Testis (tissue), 3 donors: ENCODE results near the gene NOSIP. TPM values are rescaled to one million over a fixed set of nuclear protein-coding genes. Genes with fewer than 3 reads are reported as not detected.
A peak's percentile ranks its signal among the peaks of the same experiment; 100 is the strongest.

Source experiments
- DNase-seq: peaks from one replicate; pipeline ENCODE4 v3.0.0-alpha.2; 2019
- H3K27ac ChIP-seq, 2 donors: fragments of 200-600 bp; sonication (generic); one replicate each; pipeline ENCODE4 v1.5.1; 2019
- H3K27me3 ChIP-seq: fragments of 200-600 bp; sonication (generic); one replicate; pipeline ENCODE4 v1.5.1; 2019
- H3K36me3 ChIP-seq: fragments of 200-600 bp; sonication (generic); one replicate; pipeline ENCODE4 v1.5.1; 2017; ENCODE audit warnings: low read depth; ENCODE audit errors: missing control alignments
- H3K4me1 ChIP-seq: fragments of 200-600 bp; sonication (generic); one replicate; pipeline ENCODE4 v1.5.1; 2019
- H3K4me3 ChIP-seq, 2 donors: fragments of 200-600 bp; sonication (generic); one replicate each; pipeline ENCODE4 v1.5.1; 2017 to 2019
- H3K9me3 ChIP-seq: fragments of 200-600 bp; sonication (generic); one replicate; pipeline ENCODE4 v1.5.1; 2017
- CTCF ChIP-seq, 3 experiments: fragments of 450-650 bp in 2 of 3; fragments of 200-600 bp in 1 of 3; sonication (generic) in 1 of 3; IDR thresholded peaks; one replicate each; pipeline ENCODE4 v1.5.1; 2016 to 2019; ENCODE audit warnings: antibody characterized with exemption in 3 of 3, mild to moderate bottlenecking in 2 of 3, moderate library complexity in 1 of 3
- POLR2A ChIP-seq: fragments of 450-650 bp; IDR thresholded peaks from one replicate; pipeline ENCODE4 v1.6.1; 2017; ENCODE audit warnings: antibody characterized with exemption, mild to moderate bottlenecking, moderate library complexity
- WGBS, 2 donors: methylation state at CpG; one replicate each; pipeline ENCODE4 v1.1.5; 2018; 5-methylcytosine and 5-hydroxymethylcytosine counted together
- intact Hi-C: fragments of 100-400 bp; cut with DNase I; formaldehyde crosslinking; loops from one replicate; pipeline ENCODE4 v1.15.1; 2023; ENCODE audit warnings: low total_unique reads
- polyA plus RNA-seq: library from polyadenylated mRNA; stranded (reverse); fragments of 350-450 nt; fragmentation: Illumina TruSeq; extraction: RNeasy Lipid Tissue Mini Kit (QIAGEN cat#74804); gene quantifications from one replicate; pipeline ENCODE4 v1.2.3, GENCODE V29; 2014; ENCODE audit warnings: low read depth, low replicate concordance; ENCODE audit not compliant: insufficient read depth
- total RNA-seq, 2 donors: library from RNA; depleted of rRNA; stranded (reverse); fragments of >200 nt; gene quantifications; one replicate each; pipeline ENCODE4 v1.2.3, GENCODE V29; 2016

Gene NOSIP
- total and polyA plus RNA-seq, 3 donors from 2014 or later, result 145 to 241 (median 151) TPM

GRCh38 chr19:49592486-49593232, 12.3 kb upstream of the NOSIP start:
- no peaks in the 10 kb centered on the region for H3K9me3 ChIP-seq
- H3K4me1 ChIP-seq, result peaks cover 18% of the 10 kb centered on the region
- no peak for DNase-seq
- peak overlapping the region; percentile 24 to 90 for H3K4me3 ChIP-seq
- intact Hi-C loops, result no loop called here
- H3K27ac ChIP-seq, result peak overlapping the region; percentile 65 to 71
- H3K27me3 ChIP-seq, result no peaks in the 10 kb centered on the region
- WGBS, 2 donors, result 3 to 4% methylated on average over 28 of the region's 28 CpGs
- TF ChIP-seq POLR2A (no peak), CTCF (IDR thresholded peaks at IDR 0.05) (no peak)
- no peaks in the 10 kb centered on the region for H3K36me3 ChIP-seq

GRCh38 chr19:49591731-49592485, 11.6 kb upstream of the NOSIP start:
- WGBS, 2 donors, result 0 to 1% methylated on average over 28 to 51 of the region's 51 CpGs
- no peaks in the 10 kb centered on the region for H3K36me3 ChIP-seq
- DNase-seq, result no peak
- H3K27ac ChIP-seq, result peak overlapping the region; percentile 20 to 91
- TF ChIP-seq POLR2A (no peak), CTCF (IDR thresholded peaks at IDR 0.05) (no peak)
- no peaks in the 10 kb centered on the region for H3K9me3 ChIP-seq
- intact Hi-C loops, result no loop called here
- H3K4me3 ChIP-seq, result peak overlapping the region; percentile 76 to 90
- peaks cover 18% of the 10 kb centered on the region for H3K4me1 ChIP-seq
- no peaks in the 10 kb centered on the region for H3K27me3 ChIP-seq

- intact Hi-C loops, result no loop called here
- no peak for TF ChIP-seq CTCF (IDR thresholded peaks at IDR 0.05)
- TF ChIP-seq POLR2A, result no peak
- Histone ChIP-seq H3K27me3 (no peaks in the 10 kb centered on the region), H3K9me3 (no peaks in the 10 kb centered on the region), H3K4me1 (peaks cover 18% of the 10 kb centered on the region), H3K27ac (peak within 1 kb of the TSS; percentile 20 to 91), H3K36me3 (no peaks in the 10 kb centered on the region), H3K4me3 (peak within 1 kb of the TSS; percentile 76 to 90)
- DNase-seq, result peak; percentile 59
- 1% methylated on average over 21 to 44 of the region's 66 CpGs for WGBS, 2 donors
These were observed 10.8 kb upstream of the NOSIP start, which contains the start of gene PRR12 for GRCh38 chr19:49590971-49591730. TSS of gene PRR12 (plus strand) at chr19:49591182. CDS start at chr19:49591655, 473 bp downstream.

GRCh38 chr19:49590071-49590970, 10.0 kb upstream of the NOSIP start:
- peak; percentile 98 for DNase-seq
- TF ChIP-seq CTCF (IDR thresholded peaks at IDR 0.05) (no peak), POLR2A (no peak)
- no peaks in the 10 kb centered on the region for H3K9me3 ChIP-seq
- H3K4me3 ChIP-seq, result peak overlapping the region; percentile 76 to 90
- no peaks in the 10 kb centered on the region for H3K36me3 ChIP-seq
- no peaks in the 10 kb centered on the region for H3K27me3 ChIP-seq
- peak overlapping the region; percentile 20 to 91 for H3K27ac ChIP-seq
- intact Hi-C loops, result no loop called here
- peaks cover 18% of the 10 kb centered on the region for H3K4me1 ChIP-seq
- WGBS, 2 donors, result 1% methylated on average over 34 to 58 of the region's 58 CpGs
